Activated CD4-positive, alpha-beta T cell treated with anti-CD3 and anti-CD28 coated beads, Interleukin-2, amount 10 ng/mL, durations not matched to agents 7 days and 5 days (primary cell): ENCODE results near the gene FSD2. TPM values are rescaled to one million over a fixed set of nuclear protein-coding genes. Genes with fewer than 3 reads are reported as not detected.

Source experiments
- CTCF ChIA-PET: fragments of 350-600 bp; sonication (Branson Sonifier 250); formaldehyde crosslinking; loops from one replicate; lab custom pipeline; 2021; ENCODE audit warnings: antibody characterized with exemption; lab: Charles Lee
- POLR2A ChIA-PET: fragments of 350-600 bp; sonication (Branson Sonifier 250); formaldehyde crosslinking; loops from one replicate; lab custom pipeline; 2021; ENCODE audit warnings: antibody characterized with exemption; lab: Charles Lee
- DNase-seq: peaks from one replicate; pipeline ENCODE4 v3.0.0-alpha.2; 2020
- H3K27ac Mint-ChIP-seq: one replicate; pipeline ENCODE4 v1.8.0; 2021; ENCODE audit warnings: mild to moderate bottlenecking, moderate library complexity, mixed read lengths
- H3K27me3 Mint-ChIP-seq: one replicate; pipeline ENCODE4 v1.8.0; 2021; ENCODE audit warnings: mixed read lengths
- H3K36me3 Mint-ChIP-seq: one replicate; pipeline ENCODE4 v1.8.0; 2021; ENCODE audit warnings: low read depth, mixed read lengths
- H3K4me1 Mint-ChIP-seq: one replicate; pipeline ENCODE4 v1.8.0; 2021; ENCODE audit warnings: mixed read lengths
- H3K4me3 Mint-ChIP-seq: one replicate; pipeline ENCODE4 v1.8.0; 2021; ENCODE audit warnings: mild to moderate bottlenecking, moderate library complexity, mixed read lengths
- H3K9me3 Mint-ChIP-seq: one replicate; pipeline ENCODE4 v1.8.0; 2021; ENCODE audit warnings: mixed read lengths
- total RNA-seq, 2 experiments: library from RNA; stranded (reverse); gene quantifications; one replicate each; pipeline ENCODE4 v1.2.3, GENCODE V29; 2021

Gene FSD2
- total RNA-seq, 2 experiments from 2014 or later: not detected

DNA sequence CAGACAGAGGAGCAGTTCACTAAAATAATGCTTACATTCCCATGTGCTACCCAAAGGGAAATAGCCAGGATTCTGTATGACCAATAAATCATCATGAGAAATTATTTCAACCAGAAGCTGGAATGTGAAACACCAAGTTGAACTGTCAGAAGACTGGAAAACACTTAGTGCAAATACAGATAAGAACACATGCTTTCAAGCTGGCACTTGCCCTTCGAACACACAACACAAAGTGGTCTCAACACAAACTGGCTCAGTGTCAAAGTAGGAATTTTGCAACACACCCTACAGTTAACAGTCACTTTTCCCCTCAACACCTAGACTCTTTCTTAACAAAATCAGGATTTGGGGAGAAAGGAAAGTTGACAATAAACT, 1.3 kb downstream of the FSD2 start:
- no peak for DNase-seq
- no peak overlapping the region for H3K4me3 Mint-ChIP-seq
- H3K36me3 Mint-ChIP-seq: no peaks in the 10 kb centered on the region
- CTCF ChIA-PET: interaction anchor here (1.5 kb wide), 1 partner anchor 9 kb away, joined by 3 read pairs; no protein-coding TSS in a partner anchor
- peaks cover 48% of the 10 kb centered on the region for H3K27me3 Mint-ChIP-seq
- peaks cover 10% of the 10 kb centered on the region for H3K4me1 Mint-ChIP-seq
- H3K9me3 Mint-ChIP-seq: no peaks in the 10 kb centered on the region
- no peak overlapping the region for H3K27ac Mint-ChIP-seq
- POLR2A ChIA-PET: interaction anchor here (0.6 kb wide), 1 partner anchor 54 kb away, joined by 3 read pairs; no protein-coding TSS in a partner anchor

DNA sequence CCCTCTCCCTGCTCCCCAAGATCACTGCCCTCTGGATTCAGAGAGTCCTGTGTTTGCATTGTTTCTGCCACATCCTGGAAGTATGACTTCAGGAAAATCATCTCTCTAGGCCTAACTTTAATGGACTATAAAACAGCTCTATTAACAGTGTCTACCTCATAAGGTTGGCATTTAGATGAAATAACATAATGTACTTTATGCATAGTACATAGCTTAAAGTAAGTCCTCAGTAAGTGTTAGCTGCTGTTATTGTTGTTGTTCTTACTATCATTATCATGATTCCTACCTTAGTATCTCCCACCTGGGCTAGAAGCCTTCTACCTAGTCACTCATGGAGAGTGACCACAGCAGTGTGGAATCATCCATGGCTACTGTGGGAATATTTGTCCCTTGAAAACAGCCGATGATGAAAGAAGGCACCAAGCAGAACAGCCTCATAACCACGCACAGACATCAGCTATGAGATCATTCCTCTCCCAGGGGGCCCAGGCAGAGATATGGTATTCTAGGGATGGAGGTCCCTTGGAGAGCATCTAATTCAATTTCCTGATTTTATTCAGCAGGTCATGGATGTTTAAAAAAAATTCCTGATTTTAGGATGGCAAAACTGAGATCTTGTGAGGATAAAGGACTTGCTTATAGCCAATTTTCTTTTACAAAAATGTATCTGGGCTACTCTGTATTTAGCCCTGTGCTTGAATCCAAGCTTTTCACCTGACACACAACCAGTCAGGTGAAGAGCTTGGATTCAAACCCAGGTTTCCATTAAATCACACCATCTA, 1.9 kb downstream of the FSD2 start:
- CTCF ChIA-PET: interaction anchor here (1.5 kb wide), 1 partner anchor 10 kb away, joined by 3 read pairs; no protein-coding TSS in a partner anchor
- no peak overlapping the region for H3K27ac Mint-ChIP-seq

DNA sequence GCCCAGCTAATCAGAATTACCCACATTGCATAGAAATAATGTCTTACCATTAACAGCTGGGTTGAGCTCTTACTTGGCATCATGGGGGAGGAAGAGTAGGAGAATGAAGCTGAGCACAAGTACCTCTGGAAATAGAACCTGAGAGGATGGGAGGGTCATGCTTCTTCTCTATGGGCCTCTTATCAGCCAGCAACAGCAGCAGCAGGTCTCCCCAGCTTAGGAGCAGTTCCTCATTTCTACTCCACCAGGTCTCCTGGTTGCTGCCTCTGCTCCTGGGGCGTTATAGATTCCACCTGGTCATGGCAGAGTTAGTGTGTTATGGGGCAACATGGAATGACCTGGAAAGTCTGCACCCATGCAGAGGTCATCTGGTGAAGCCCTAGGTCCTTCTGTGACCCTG, 3.4 kb downstream of the FSD2 start:
- Mint-ChIP-seq H3K9me3 (no peaks in the 10 kb centered on the region), H3K27me3 (peaks cover 56% of the 10 kb centered on the region), H3K36me3 (no peaks in the 10 kb centered on the region), H3K4me3 (no peak overlapping the region), H3K27ac (no peak overlapping the region), H3K4me1 (no peaks in the 10 kb centered on the region)
- DNase-seq: no peak
- POLR2A ChIA-PET: no interaction called here
- CTCF ChIA-PET: no interaction called here

More for the DNA sequence above, 1.9 kb downstream of the FSD2 start:
- POLR2A ChIA-PET: no interaction called here
- Mint-ChIP-seq H3K4me3 (no peak overlapping the region), H3K4me1 (peaks cover 6% of the 10 kb centered on the region), H3K36me3 (no peaks in the 10 kb centered on the region), H3K27me3 (peaks cover 53% of the 10 kb centered on the region), H3K9me3 (no peaks in the 10 kb centered on the region)
- no peak for DNase-seq

DNA sequence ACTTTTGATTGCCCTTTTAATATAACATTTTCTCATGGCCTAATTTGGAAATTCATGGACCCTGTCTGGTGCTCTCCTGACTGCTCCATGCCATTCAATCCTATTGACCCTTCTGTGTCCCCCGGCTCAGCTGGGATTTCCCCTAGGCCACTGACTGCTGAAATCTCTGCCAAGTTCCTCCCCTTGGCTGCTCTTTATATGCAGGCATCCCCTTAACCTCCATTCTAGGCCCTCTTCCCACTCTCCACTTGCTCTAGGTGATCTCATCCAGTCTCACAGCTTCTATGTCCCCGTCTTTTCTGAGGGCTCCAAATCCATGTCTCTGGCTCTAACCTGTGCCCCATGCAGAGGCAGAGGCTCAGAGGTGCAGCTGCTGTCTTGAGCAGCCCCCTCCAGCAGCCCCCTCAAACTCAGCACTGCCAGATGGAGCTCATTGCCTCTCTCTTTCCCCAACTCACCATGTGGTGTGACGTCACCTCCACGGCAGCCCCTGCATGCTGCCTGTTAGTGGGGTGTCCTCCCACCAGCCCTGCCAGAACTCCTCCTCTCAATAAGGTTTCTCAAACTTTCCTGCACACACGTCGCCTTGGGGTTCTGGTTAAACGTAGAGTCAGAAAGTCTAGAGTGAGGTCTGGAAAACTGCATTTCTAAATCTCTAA, 6.6 kb downstream of the FSD2 start:
- no peak for DNase-seq
- Mint-ChIP-seq H3K9me3 (no peaks in the 10 kb centered on the region), H3K27ac (no peak overlapping the region), H3K27me3 (peaks cover 39% of the 10 kb centered on the region), H3K36me3 (no peaks in the 10 kb centered on the region), H3K4me1 (no peaks in the 10 kb centered on the region), H3K4me3 (no peak overlapping the region)
- POLR2A ChIA-PET: no interaction called here
- CTCF ChIA-PET: interaction anchor here (2.2 kb wide), 1 partner anchor 10 kb away, joined by 7 read pairs; the partner anchor contains the start of gene WHAMM

DNA sequence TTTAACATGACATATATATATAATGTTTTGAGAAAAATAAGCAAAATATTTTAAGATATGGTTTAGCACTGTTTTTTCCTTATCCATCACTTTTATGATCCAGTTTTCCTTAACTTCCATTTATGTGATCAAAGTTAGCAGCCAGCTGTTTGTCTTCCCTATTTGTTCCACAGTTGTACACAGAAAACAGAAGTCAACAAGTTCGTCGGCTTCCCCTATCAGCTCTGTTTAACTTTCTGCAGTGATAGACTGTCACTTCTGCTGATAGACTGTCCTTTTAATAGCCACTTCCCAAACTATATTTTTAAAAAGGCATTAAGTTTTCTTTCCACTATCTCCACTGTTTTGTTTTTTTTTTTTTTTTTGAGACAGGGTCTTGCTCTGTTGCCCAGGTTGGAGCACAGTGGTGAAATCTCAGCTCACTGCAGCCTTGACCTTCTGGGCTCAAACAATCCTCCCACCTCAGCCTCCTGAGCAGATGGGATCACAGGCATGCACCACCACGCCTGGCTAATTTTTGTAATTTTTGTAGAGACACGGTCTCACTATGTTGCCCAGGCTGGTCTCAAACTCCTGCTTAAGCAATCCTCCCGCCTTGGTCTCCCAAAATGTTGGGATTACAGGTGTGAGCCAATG, 7.2 kb downstream of the FSD2 start:
- no peak overlapping the region for H3K27ac Mint-ChIP-seq
- H3K27me3 Mint-ChIP-seq: peaks cover 34% of the 10 kb centered on the region
- no peaks in the 10 kb centered on the region for H3K36me3 Mint-ChIP-seq
- POLR2A ChIA-PET: interaction anchor here (0.6 kb wide), 1 partner anchor 10 kb away, joined by 3 read pairs; no protein-coding TSS in a partner anchor
- H3K4me3 Mint-ChIP-seq: no peak overlapping the region
- CTCF ChIA-PET: interaction anchor here (2.2 kb wide), 1 partner anchor 11 kb away, joined by 7 read pairs; the partner anchor contains the start of gene WHAMM
- DNase-seq: no peak
- H3K9me3 Mint-ChIP-seq: no peaks in the 10 kb centered on the region
- no peaks in the 10 kb centered on the region for H3K4me1 Mint-ChIP-seq

DNA sequence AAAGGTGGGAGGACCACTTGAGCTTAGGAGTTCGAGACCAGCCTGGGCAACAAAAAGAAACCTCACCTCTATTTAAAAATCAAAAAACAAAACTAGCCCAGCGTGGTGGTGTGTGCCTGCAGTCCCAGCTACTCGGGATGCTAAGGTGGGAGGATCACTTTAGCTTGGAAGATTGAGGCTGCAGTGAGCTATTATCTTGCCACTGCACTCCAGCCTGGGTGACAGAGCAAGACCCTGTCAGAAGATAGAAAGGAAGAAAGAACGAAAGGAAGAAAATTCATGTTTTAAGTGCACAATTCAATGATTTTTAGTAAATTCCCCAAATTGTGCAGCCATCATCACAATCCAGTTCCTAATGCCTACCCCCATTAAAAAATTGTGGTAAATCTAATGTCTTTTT, 7.8 kb downstream of the FSD2 start:
- peaks cover 32% of the 10 kb centered on the region for H3K27me3 Mint-ChIP-seq
- CTCF ChIA-PET: no interaction called here
- no peak for DNase-seq

DNA sequence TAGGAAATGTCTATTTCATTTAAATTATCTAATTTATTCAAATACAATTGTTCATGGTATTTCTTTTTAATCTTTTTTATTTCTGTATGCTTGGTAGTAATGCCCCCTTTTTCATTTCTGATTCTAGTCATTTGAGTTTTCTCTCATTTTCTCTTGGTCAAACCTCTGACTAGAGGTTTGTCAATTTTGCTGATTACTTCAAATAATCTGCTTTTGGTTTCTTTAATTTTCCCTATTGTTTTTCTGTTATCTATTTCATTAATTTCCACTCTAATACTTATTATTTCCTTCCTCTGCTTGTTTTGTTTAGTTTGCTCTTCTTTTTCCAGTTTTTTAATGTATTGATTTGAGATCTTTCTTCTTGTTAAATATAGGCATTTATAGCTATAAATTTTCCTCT, 12.1 kb downstream of the FSD2 start:
- H3K4me1 Mint-ChIP-seq: no peaks in the 10 kb centered on the region
- H3K36me3 Mint-ChIP-seq: no peaks in the 10 kb centered on the region
- peaks cover 7% of the 10 kb centered on the region for H3K27me3 Mint-ChIP-seq
- ChIA-PET CTCF (no interaction called here), POLR2A (no interaction called here)
- no peak overlapping the region for H3K4me3 Mint-ChIP-seq
- DNase-seq: no peak
- no peak overlapping the region for H3K27ac Mint-ChIP-seq
- no peaks in the 10 kb centered on the region for H3K9me3 Mint-ChIP-seq

More for the DNA sequence above, 7.8 kb downstream of the FSD2 start:
- POLR2A ChIA-PET: interaction anchor here (0.6 kb wide), 1 partner anchor 11 kb away, joined by 3 read pairs; no protein-coding TSS in a partner anchor
- Mint-ChIP-seq H3K4me1 (no peaks in the 10 kb centered on the region), H3K36me3 (no peaks in the 10 kb centered on the region), H3K27ac (no peak overlapping the region), H3K4me3 (no peak overlapping the region), H3K9me3 (no peaks in the 10 kb centered on the region)

DNA sequence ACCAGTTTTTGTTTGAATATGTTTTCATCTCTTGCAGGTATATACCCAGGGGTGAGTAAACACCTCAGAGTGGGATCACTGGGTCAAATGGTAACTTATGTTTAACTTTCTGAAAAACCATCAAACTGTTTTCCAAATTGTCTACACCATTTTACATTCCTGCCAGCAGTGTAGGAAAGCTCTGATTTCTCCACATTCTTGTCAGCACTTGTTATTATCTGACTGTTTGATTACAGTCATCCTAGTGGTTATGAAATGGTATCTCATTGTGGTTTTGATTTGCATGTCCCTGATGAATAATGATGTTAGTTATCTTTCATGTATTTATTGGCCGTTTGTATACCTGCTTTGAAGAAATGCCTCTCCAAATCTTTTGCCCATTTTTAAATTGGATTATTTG, 13.8 kb downstream of the FSD2 start:
- POLR2A ChIA-PET: no interaction called here
- no peaks in the 10 kb centered on the region for H3K9me3 Mint-ChIP-seq
- CTCF ChIA-PET: no interaction called here
- no peaks in the 10 kb centered on the region for H3K36me3 Mint-ChIP-seq
- no peaks in the 10 kb centered on the region for H3K4me1 Mint-ChIP-seq
- DNase-seq: no peak
- no peak overlapping the region for H3K4me3 Mint-ChIP-seq
- peaks cover 4% of the 10 kb centered on the region for H3K27me3 Mint-ChIP-seq
- H3K27ac Mint-ChIP-seq: no peak overlapping the region

DNA sequence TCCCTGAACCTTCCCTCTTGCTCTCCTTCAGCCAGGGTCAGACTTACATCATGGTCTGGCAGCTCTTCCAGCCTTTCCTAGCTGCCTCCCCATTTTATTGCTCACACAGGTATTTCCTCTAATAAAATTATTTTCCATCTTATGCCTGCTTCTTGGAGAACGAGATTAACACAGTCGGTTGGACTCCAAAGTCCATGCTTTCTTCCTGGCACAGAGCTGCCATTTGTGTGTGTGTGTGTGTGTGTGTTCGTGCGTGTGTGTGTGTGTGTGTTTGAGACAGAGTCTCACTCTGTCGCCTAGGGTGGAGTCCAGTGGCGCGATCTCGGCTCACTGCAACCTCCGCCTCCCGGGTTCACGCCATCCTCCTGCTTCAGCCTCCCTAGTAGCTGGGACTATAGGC, 15.5 kb downstream of the FSD2 start:
- ChIA-PET CTCF (no interaction called here), POLR2A (interaction anchor here (0.6 kb wide), 1 partner anchor 49 kb away, joined by 5 read pairs; no protein-coding TSS in a partner anchor)
- Mint-ChIP-seq H3K27ac (no peak overlapping the region), H3K36me3 (no peaks in the 10 kb centered on the region), H3K4me3 (no peak overlapping the region), H3K4me1 (no peaks in the 10 kb centered on the region), H3K27me3 (peaks cover 12% of the 10 kb centered on the region), H3K9me3 (no peaks in the 10 kb centered on the region)
- DNase-seq: no peak

DNA sequence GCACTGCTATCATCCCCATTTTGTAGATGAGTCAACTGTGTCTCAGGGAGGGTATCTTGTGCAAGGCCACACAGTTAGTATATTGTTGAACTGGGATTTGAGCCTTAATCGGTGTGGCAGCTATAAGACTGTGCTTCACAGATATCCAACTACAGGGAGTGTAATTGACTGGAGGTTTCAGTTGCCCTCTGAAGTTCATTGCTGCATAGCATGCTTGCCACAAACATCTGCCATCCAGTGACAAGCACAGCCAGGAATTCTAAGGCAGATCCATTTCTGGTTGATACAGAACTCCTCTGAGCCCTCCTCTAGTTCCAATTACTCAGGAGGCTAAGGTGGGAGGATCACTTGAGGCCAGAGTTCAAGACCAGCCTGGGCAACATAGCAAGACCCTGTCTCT, 16.4 kb downstream of the FSD2 start:
- Mint-ChIP-seq H3K4me3 (no peak overlapping the region), H3K9me3 (no peaks in the 10 kb centered on the region), H3K36me3 (no peaks in the 10 kb centered on the region), H3K4me1 (no peaks in the 10 kb centered on the region), H3K27me3 (peaks cover 12% of the 10 kb centered on the region), H3K27ac (no peak overlapping the region)
- DNase-seq: no peak
- ChIA-PET POLR2A (no interaction called here), CTCF (no interaction called here)

DNA sequence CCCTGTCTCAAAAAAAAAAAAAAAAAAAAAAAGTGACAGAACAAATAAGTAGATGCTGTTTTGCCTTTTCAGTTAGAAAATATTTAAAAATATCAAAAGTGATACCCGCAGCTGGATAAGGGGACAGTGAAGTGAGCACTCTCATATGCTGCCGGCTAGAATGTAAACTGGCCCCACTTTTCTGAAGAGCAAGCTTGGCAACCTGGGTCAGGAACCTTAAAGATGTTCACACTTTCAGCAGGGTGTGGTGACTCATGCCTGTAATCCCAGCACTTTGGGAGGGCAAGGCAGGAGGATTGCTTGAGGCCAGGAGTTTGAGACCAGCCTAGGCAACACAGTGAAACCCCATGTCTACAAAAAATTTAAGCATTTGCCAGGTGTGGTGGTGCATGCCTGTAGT, 17.4 kb downstream of the FSD2 start:
- Mint-ChIP-seq H3K36me3 (no peaks in the 10 kb centered on the region), H3K27ac (no peak overlapping the region), H3K4me3 (no peak overlapping the region), H3K4me1 (no peaks in the 10 kb centered on the region), H3K9me3 (no peaks in the 10 kb centered on the region), H3K27me3 (peaks cover 14% of the 10 kb centered on the region)
- ChIA-PET POLR2A (no interaction called here), CTCF (interaction anchor here (0.6 kb wide), 1 partner anchor 280 kb away, joined by 3 read pairs; no protein-coding TSS in a partner anchor)
- no peak for DNase-seq

DNA sequence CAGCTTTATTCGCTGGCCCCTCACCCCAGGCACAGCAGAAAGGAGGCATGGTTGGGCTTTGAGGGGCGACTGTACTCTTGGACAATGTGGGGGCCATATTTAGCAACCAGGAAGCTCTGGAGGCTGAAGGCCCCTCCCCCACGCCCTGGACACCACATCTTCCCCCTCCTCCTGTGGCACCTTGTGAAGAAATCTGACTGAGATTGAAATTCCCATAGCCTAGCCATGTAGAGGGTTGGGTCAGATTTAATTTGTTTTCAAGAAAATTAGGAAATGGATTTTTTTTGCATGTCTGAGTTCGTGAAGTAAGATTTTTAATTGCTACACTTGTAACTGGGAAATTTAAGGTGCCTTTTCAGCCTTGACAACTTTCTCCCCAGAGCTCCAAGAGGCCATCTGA, 24.5 kb downstream of the FSD2 start:
- ChIA-PET CTCF (no interaction called here), POLR2A (no interaction called here)
- no peaks in the 10 kb centered on the region for H3K9me3 Mint-ChIP-seq
- H3K27me3 Mint-ChIP-seq: peaks cover 12% of the 10 kb centered on the region
- no peaks in the 10 kb centered on the region for H3K4me1 Mint-ChIP-seq
- no peak for DNase-seq
- no peak overlapping the region for H3K4me3 Mint-ChIP-seq
- no peaks in the 10 kb centered on the region for H3K36me3 Mint-ChIP-seq
- no peak overlapping the region for H3K27ac Mint-ChIP-seq

DNA sequence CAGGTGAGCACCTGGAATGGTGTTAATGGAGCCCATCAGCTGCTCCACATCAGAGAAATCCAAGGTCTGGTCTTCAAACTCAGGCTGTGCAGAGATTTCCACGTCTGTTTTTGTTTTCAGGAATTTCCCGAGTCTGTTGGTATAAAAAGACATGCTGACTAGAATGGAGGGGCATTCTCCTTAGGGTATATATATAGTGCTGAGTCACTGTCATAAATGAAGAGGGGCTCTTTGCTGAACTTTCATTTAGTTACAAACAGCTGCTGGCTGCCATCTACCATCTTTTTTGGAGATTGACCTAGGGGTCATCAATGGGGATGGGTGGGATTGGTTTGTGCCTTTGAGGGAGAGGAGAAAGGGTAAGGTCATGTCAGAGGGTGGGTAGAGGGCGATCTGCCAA, 27.1 kb downstream of the FSD2 start:
- POLR2A ChIA-PET: no interaction called here
- Mint-ChIP-seq H3K27me3 (peaks cover 3% of the 10 kb centered on the region), H3K4me3 (no peak overlapping the region)

More for the DNA sequence above, 27.1 kb downstream of the FSD2 start:
- Mint-ChIP-seq H3K36me3 (no peaks in the 10 kb centered on the region), H3K9me3 (no peaks in the 10 kb centered on the region), H3K4me1 (no peaks in the 10 kb centered on the region), H3K27ac (no peak overlapping the region)
- DNase-seq: no peak
- CTCF ChIA-PET: no interaction called here
